ENCODE measurements around the gene LLCFC1.
"Not testable (repeated sequence)": the region's sequence is repeated elsewhere in the genome, so short reads cannot be mapped to it uniquely, and the experiment has no call there.

DNA sequence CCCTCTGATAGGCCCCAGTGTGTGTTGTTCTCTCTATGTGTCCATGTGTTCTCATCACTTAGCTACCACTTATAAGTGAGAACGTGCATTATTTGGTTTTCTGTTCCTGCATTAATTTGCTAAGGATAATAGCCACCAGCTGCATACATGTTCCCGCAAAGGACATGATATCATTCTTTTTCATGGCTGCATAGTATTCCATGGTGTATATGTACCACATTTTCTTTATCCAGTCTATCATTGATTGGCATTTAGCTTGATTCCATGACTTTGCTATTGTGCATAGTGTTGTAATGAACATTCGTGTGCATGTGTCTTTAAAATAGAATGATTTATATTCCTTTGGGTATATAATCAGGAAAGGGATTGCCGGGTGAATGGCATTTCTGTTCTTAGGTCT lies 39.1 kb downstream of the LLCFC1 start:
- TF ChIP-seq POLR2AphosphoS5 (IDR thresholded peaks at IDR 0.05); TAF1 (IDR thresholded peaks at IDR 0.05; ENCODE audit: low read depth): not testable (repeated sequence)
